Activated T-helper 1 cell treated with anti-CD3 and anti-CD28 coated beads, Interleukin-12 subunit alpha, Interleukin-12 subunit beta, Interleukin-2, Interleukin-4 antibody, amounts not matched to agents 30 ng/mL and 10 ng/mL and 1 ng/mL, durations not matched to agents 14 hours and 24 hours and 36 hours (primary cell): ENCODE measurements around the gene ADTRP. TPM values are rescaled to one million over a fixed set of nuclear protein-coding genes. Genes with fewer than 3 reads are reported as not detected.

ENCODE experiments used
- total RNA-seq: library from RNA; stranded (reverse); gene quantifications from 2 replicates; pipeline ENCODE4 v1.2.3, GENCODE V29; 2022

Gene ADTRP
- total RNA-seq, 1 donor from 2014 or later = 10.6 TPM

Other genes with a start within 250 kb of the ADTRP start
- 0.78 and 0.86 TPM in 2 replicates for gene TMEM170B, start 241.1 kb downstream of the ADTRP start, total RNA-seq
- 69.8 and 72.7 TPM in 2 replicates for gene HIVEP1, start 233.5 kb upstream of the ADTRP start, total RNA-seq